Measurements from ENCODE around the gene ENTPD3. TPM values are rescaled to one million over a fixed set of nuclear protein-coding genes. Genes with fewer than 3 reads are reported as not detected.
A peak's percentile ranks its signal among the peaks of the same experiment; 100 is the strongest.

The ENTPD3 gene
- total RNA-seq, 1 donor from 2014 or later: 0.11 TPM

DNA sequence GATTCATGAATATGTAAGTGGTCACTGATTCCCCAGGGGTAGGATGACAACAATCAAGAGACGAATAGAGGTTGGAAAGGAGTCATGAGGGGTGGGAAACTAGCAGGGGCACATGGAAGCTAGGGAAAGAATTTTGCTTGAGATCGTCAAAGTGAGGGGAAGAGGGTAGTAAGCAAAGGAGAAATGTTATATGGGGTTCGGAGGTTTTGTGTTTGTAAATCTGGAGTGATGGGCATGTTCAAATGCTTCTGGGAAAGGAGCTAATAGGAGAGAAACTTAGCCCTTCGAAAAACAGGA lies 78.1 kb downstream of the ENTPD3 start:
- no peak overlapping the region for H3K27ac ChIP-seq (replicated peaks)
- no peaks in the 10 kb centered on the region for H3K4me1 ChIP-seq
- DNase-seq: no peak
- no peaks in the 10 kb centered on the region for H3K9me3 ChIP-seq (replicated peaks)
- H3K27me3 ChIP-seq (ENCODE audit: low read depth): no peaks in the 10 kb centered on the region
- H3K4me3 ChIP-seq: no peak overlapping the region
- peaks cover 47% of the 10 kb centered on the region for H3K36me3 ChIP-seq
- no peak for TF ChIP-seq CTCF (IDR thresholded peaks at IDR 0.05; ENCODE audit: borderline replicate concordance)
- intact Hi-C loops (cut with micrococcal nuclease): no loop called here

GRCh38 chr3:40465456-40465855 lies 78.5 kb downstream of the ENTPD3 start:
- Histone ChIP-seq H3K27ac (replicated peaks) (no peak overlapping the region), H3K27me3 (ENCODE audit: low read depth) (no peaks in the 10 kb centered on the region), H3K4me1 (no peaks in the 10 kb centered on the region), H3K9me3 (replicated peaks) (no peaks in the 10 kb centered on the region), H3K36me3 (peaks cover 43% of the 10 kb centered on the region), H3K4me3 (no peak overlapping the region)
- no peak for DNase-seq
- intact Hi-C loops (cut with micrococcal nuclease): no loop called here
- TF ChIP-seq CTCF (IDR thresholded peaks at IDR 0.05; ENCODE audit: borderline replicate concordance): no peak

- no peak overlapping the region for H3K27ac ChIP-seq (replicated peaks)
- no peaks in the 10 kb centered on the region for H3K27me3 ChIP-seq (ENCODE audit: low read depth)
- TF ChIP-seq CTCF (IDR thresholded peaks at IDR 0.05; ENCODE audit: borderline replicate concordance): no peak
- intact Hi-C loops (cut with micrococcal nuclease): no loop called here
- peaks cover 18% of the 10 kb centered on the region for H3K36me3 ChIP-seq
- no peak for DNase-seq
- no peak overlapping the region for H3K4me3 ChIP-seq
- H3K9me3 ChIP-seq (replicated peaks): no peaks in the 10 kb centered on the region
- no peaks in the 10 kb centered on the region for H3K4me1 ChIP-seq
These were observed 81.0 kb downstream of the ENTPD3 start for GRCh38 chr3:40468018-40468417.

DNA sequence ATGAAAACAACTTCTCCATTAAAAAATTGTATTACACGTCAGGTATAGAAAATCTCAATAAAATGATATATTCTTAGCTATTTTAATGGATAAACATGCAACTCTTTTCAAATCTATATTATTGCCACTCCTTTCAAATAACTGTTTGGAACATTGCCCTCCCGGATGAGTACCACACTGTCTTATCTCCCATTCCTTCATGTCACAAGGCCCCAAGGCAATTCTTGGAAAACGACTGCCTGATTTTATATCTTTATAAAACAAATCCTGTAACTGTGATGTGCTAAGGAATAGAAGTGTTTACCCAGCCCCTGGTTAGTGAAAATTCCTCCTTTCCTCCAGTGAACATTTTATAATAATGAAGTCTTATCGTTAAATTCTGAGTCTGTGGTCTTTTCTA lies 83.7 kb downstream of the ENTPD3 start:
- DNase-seq: no peak
- Histone ChIP-seq H3K9me3 (replicated peaks) (no peaks in the 10 kb centered on the region), H3K36me3 (no peaks in the 10 kb centered on the region), H3K4me3 (no peak overlapping the region), H3K4me1 (no peaks in the 10 kb centered on the region), H3K27me3 (ENCODE audit: low read depth) (no peaks in the 10 kb centered on the region), H3K27ac (replicated peaks) (no peak overlapping the region)
- TF ChIP-seq CTCF (IDR thresholded peaks at IDR 0.05; ENCODE audit: borderline replicate concordance): no peak
- intact Hi-C loops (cut with micrococcal nuclease): no loop called here

- peak within 1 kb of the TSS; percentile 88 for H3K4me3 ChIP-seq
- H3K9me3 ChIP-seq (replicated peaks): no peaks in the 10 kb centered on the region
- H3K27ac ChIP-seq (replicated peaks): peak within 1 kb of the TSS; percentile 80
- peaks cover 32% of the 10 kb centered on the region for H3K36me3 ChIP-seq
- TF ChIP-seq CTCF (IDR thresholded peaks at IDR 0.05; ENCODE audit: borderline replicate concordance): no peak
- no peaks in the 10 kb centered on the region for H3K27me3 ChIP-seq (ENCODE audit: low read depth)
- DNase-seq: peak; percentile 76
- peaks cover 19% of the 10 kb centered on the region for H3K4me1 ChIP-seq
- intact Hi-C loops (cut with micrococcal nuclease): no loop called here
These were observed 89.8 kb downstream of the ENTPD3 start, which contains the start of gene ZNF619 for GRCh38 chr3:40476478-40477470. Gene ZNF619 (plus strand): TSS chr3:40477122. CDS start chr3:40477980, 858 bp downstream.
